Omental fat pad (tissue), 4 donors: ENCODE data around the gene RRP15. TPM values are rescaled to one million over a fixed set of nuclear protein-coding genes. Genes with fewer than 3 reads are reported as not detected.

Source experiments
- ATAC-seq: fragments of 150-250 bp; one replicate; pipeline ENCODE4 v1.9.1; 2016; ENCODE audit warnings: mild to moderate bottlenecking, moderate library complexity; ENCODE audit not compliant: low FRiP score
- DNase-seq: peaks from one replicate; pipeline ENCODE4 v3.0.0-alpha.2; 2019; ENCODE audit warnings: low spot score
- CTCF ChIP-seq, 3 donors: fragments of 450-650 bp; IDR thresholded peaks; one replicate each; pipeline ENCODE4 v1.5.1; 2016 to 2017; ENCODE audit warnings: antibody characterized with exemption in 3 of 3, mild to moderate bottlenecking in 3 of 3, moderate library complexity in 2 of 3
- total RNA-seq, 4 donors: library from RNA; depleted of rRNA; stranded (reverse); fragments of >200 nt; gene quantifications; one replicate each; pipeline ENCODE4 v1.1.0, GENCODE V29; 2016

Gene RRP15
- total RNA-seq, 4 donors from 2014 or later: 4.6 to 22.7 (median 5.3) TPM

- ATAC-seq (no peak), DNase-seq (no peak)
- no peak for TF ChIP-seq CTCF (IDR thresholded peaks at IDR 0.05)
Measured at GRCh38 chr1:218255090-218255489, 30.0 kb upstream of the RRP15 start.

GRCh38 chr1:218257371-218257770 is 27.7 kb upstream of the RRP15 start:
- DNase-seq (no peak), ATAC-seq (no peak)
- TF ChIP-seq CTCF (IDR thresholded peaks at IDR 0.05): no peak

- no peak for DNase-seq
- ATAC-seq: no peak
- TF ChIP-seq CTCF (IDR thresholded peaks at IDR 0.05): no peak
Measured at GRCh38 chr1:218257971-218258370, 27.1 kb upstream of the RRP15 start.

GRCh38 chr1:218259339-218259738 is 25.8 kb upstream of the RRP15 start:
- no peak for TF ChIP-seq CTCF (IDR thresholded peaks at IDR 0.05)
- ATAC-seq (no peak), DNase-seq (no peak)

GRCh38 chr1:218259800-218260199 is 25.3 kb upstream of the RRP15 start:
- no peak for ATAC-seq
- no peak for DNase-seq
- no peak for TF ChIP-seq CTCF (IDR thresholded peaks at IDR 0.05)

- ATAC-seq: no peak
- no peak for TF ChIP-seq CTCF (IDR thresholded peaks at IDR 0.05)
- DNase-seq: no peak
Measured at GRCh38 chr1:218262259-218262658, 22.8 kb upstream of the RRP15 start.

GRCh38 chr1:218266356-218266755 is 18.7 kb upstream of the RRP15 start:
- ATAC-seq (no peak), DNase-seq (no peak)
- no peak for TF ChIP-seq CTCF (IDR thresholded peaks at IDR 0.05)
